Neural cell (in vitro differentiated cells): Measurements from ENCODE around the gene MLLT1. TPM values are rescaled to one million over a fixed set of nuclear protein-coding genes. Genes with fewer than 3 reads are reported as not detected.

ENCODE experiments used
- H2AFZ ChIP-seq: fragments of 200-600, 300-800 bp; sonication (generic), shearing (Covaris generic); 2 replicates; pipeline ENCODE4 v1.6.0; 2014; ENCODE audit warnings: low read depth, mild to moderate bottlenecking, antibody characterized with exemption, low read length, moderate library complexity
- H3F3A ChIP-seq: fragments of 200-600 bp; shearing (Covaris generic); 2 replicates; pipeline ENCODE4 v1.6.1; 2016; ENCODE audit warnings: mild to moderate bottlenecking, moderate library complexity, mixed read lengths, antibody characterized with exemption, low read length; ENCODE audit not compliant: insufficient read depth, poor library complexity, severe bottlenecking
- H3K27ac ChIP-seq: fragments of 200-600, 300-800 bp; sonication (generic), shearing (Covaris generic); 2 replicates; pipeline ENCODE4 v1.5.1; 2014; ENCODE audit warnings: mild to moderate bottlenecking, low read length, moderate library complexity
- H3K27me3 ChIP-seq: fragments of 300-800, 200-600 bp; sonication (generic), shearing (Covaris generic); 2 replicates; pipeline ENCODE4 v1.6.0; 2014; ENCODE audit warnings: mild to moderate bottlenecking, low read depth, low read length, moderate library complexity; ENCODE audit not compliant: insufficient read depth
- H3K36me3 ChIP-seq: fragments of 300-800, 200-600 bp; sonication (generic), shearing (Covaris generic); 2 replicates; pipeline ENCODE4 v1.5.1; 2014; ENCODE audit warnings: mild to moderate bottlenecking, antibody characterized with exemption, low read length, moderate library complexity; ENCODE audit not compliant: insufficient read depth
- H3K4me2 ChIP-seq: fragments of 300-800, 200-600 bp; sonication (generic), shearing (Covaris generic); 2 replicates; pipeline ENCODE4 v1.6.0; 2014; ENCODE audit warnings: mild to moderate bottlenecking, low read length
- H3K4me3 ChIP-seq: fragments of 300-800, 200-600 bp; sonication (generic), shearing (Covaris generic); 2 replicates; pipeline ENCODE4 v1.5.1; 2014; ENCODE audit warnings: mild to moderate bottlenecking, low read length, moderate library complexity
- H3K79me2 ChIP-seq: fragments of 200-600 bp; shearing (Covaris generic); replicated peaks from 2 replicates; pipeline ENCODE4 v1.6.0; 2014; ENCODE audit warnings: mild to moderate bottlenecking, low read length, moderate library complexity; ENCODE audit not compliant: insufficient read depth
- H3K9ac ChIP-seq: fragments of 300-800, 200-600 bp; sonication (generic), shearing (Covaris generic); 2 replicates; pipeline ENCODE4 v1.6.1; 2016; ENCODE audit warnings: mild to moderate bottlenecking, low read length, mixed read lengths
- H3K9me2 ChIP-seq: fragments of 200-600 bp; shearing (Covaris generic); 2 replicates; pipeline ENCODE4 v1.6.1; 2016; ENCODE audit warnings: mild to moderate bottlenecking, low read length, mixed read lengths; ENCODE audit not compliant: insufficient read depth
- H3K9me3 ChIP-seq: fragments of 200-600, 300-800 bp; sonication (generic), shearing (Covaris generic); 2 replicates; pipeline ENCODE4 v1.6.1; 2016; ENCODE audit warnings: mild to moderate bottlenecking, mixed run types, low read length, moderate library complexity, mixed read lengths
- H4K20me1 ChIP-seq: fragments of 200-600 bp; shearing (Covaris generic); 2 replicates; pipeline ENCODE4 v1.6.1; 2016; ENCODE audit warnings: mild to moderate bottlenecking, mixed run types; ENCODE audit not compliant: insufficient read depth
- CTCF ChIP-seq: fragments of 450-650 bp; IDR thresholded peaks from 2 replicates; pipeline ENCODE4 v1.5.1; 2014; ENCODE audit warnings: antibody characterized with exemption, mild to moderate bottlenecking, moderate library complexity; ENCODE audit not compliant: poor library complexity, severe bottlenecking
- EP300 ChIP-seq: fragments of 450-650 bp; conservative IDR thresholded peaks from 2 replicates; pipeline ENCODE4 v1.6.1; 2014; ENCODE audit warnings: antibody characterized with exemption, mild to moderate bottlenecking, moderate library complexity; ENCODE audit not compliant: poor library complexity, severe bottlenecking
- EZH2 ChIP-seq: fragments of 200-600, 300-800 bp; shearing (Covaris generic), sonication (generic); IDR thresholded peaks from 2 replicates; pipeline ENCODE4 v1.6.1; 2014; ENCODE audit warnings: antibody characterized with exemption, low read length, borderline replicate concordance, mild to moderate bottlenecking; ENCODE audit not compliant: insufficient read depth, poor library complexity, severe bottlenecking
- MXI1 ChIP-seq: fragments of 450-650 bp; conservative IDR thresholded peaks from 2 replicates; pipeline ENCODE4 v1.6.1; 2014; ENCODE audit warnings: antibody characterized with exemption, mild to moderate bottlenecking; ENCODE audit not compliant: poor library complexity, severe bottlenecking
- POLR2AphosphoS5 ChIP-seq: IDR thresholded peaks from 2 replicates; pipeline ENCODE4 v1.6.1; 2012
- RAD21 ChIP-seq: fragments of 450-650 bp; conservative IDR thresholded peaks from 2 replicates; pipeline ENCODE4 v1.6.1; 2014; ENCODE audit warnings: antibody characterized with exemption, mild to moderate bottlenecking, moderate library complexity
- REST ChIP-seq: IDR thresholded peaks from 2 replicates; pipeline ENCODE4 v1.6.1; 2012; ENCODE audit warnings: borderline replicate concordance
- SMC3 ChIP-seq: fragments of 450-650 bp; conservative IDR thresholded peaks from 2 replicates; pipeline ENCODE4 v1.6.1; 2014; ENCODE audit warnings: antibody characterized with exemption, mild to moderate bottlenecking, moderate library complexity; ENCODE audit not compliant: poor library complexity
- TAF1 ChIP-seq: IDR thresholded peaks from 2 replicates; pipeline ENCODE4 v1.6.1; 2012; ENCODE audit warnings: low read depth
- polyA plus RNA-seq: library from polyadenylated mRNA; depleted of rRNA; stranded (reverse); fragments of >200 nt; gene quantifications from 2 replicates; pipeline ENCODE4 v1.2.3, GENCODE V29; 2014
- small RNA-seq, 3 experiments: library from RNA; depleted of rRNA; stranded (forward); fragments of <200 nt; gene quantifications; one replicate each; pipeline ENCODE3, GENCODE V24; 2012

MLLT1 gene
- polyA plus RNA-seq, 1 donor from 2014 or later: 34.0 TPM

GRCh38 chr19:6161271-6161850, 118.4 kb downstream of the MLLT1 start:
- Histone ChIP-seq H3F3A (no peaks in the 10 kb centered on the region), H3K4me2 (no peak overlapping the region), H3K36me3 (no peaks in the 10 kb centered on the region), H3K79me2 (no peaks in the 10 kb centered on the region), H3K27me3 (no peaks in the 10 kb centered on the region), H3K4me3 (no peak overlapping the region), H3K9ac (no peak overlapping the region), H3K9me3 (peaks cover 3% of the 10 kb centered on the region), H2AFZ (no peak overlapping the region), H3K9me2 (no peaks in the 10 kb centered on the region), H4K20me1 (no peaks in the 10 kb centered on the region), H3K27ac (no peak overlapping the region)
- TF ChIP-seq TAF1: no peak
- TF ChIP-seq EP300: no peak
- no peak for TF ChIP-seq REST
- no peak for TF ChIP-seq MXI1
- no peak for TF ChIP-seq CTCF
- no peak for TF ChIP-seq EZH2
- no peak for TF ChIP-seq POLR2AphosphoS5
- no peak for TF ChIP-seq SMC3
- TF ChIP-seq RAD21: no peak

Small RNA genes lying within 50 kb of the gene (small RNA-seq; reads per million reads assigned to genes)
- gene AC011471.1: 0 reads per million in 3 experiments

Other genes with a start within 250 kb of the MLLT1 start
- gene RFX2, start 169.5 kb downstream of the MLLT1 start, polyA plus RNA-seq: 0.69 and 5.8 TPM in 2 replicates
- gene ACSBG2, start 144.3 kb downstream of the MLLT1 start, polyA plus RNA-seq: not detected in 2 replicates
- 0.62 TPM in 1 of 2 replicates, not detected in the other for gene ACER1, start 53.6 kb upstream of the MLLT1 start, polyA plus RNA-seq
- gene CLPP, start 81.6 kb upstream of the MLLT1 start, polyA plus RNA-seq: 79.9 and 97.8 TPM in 2 replicates
- 154 and 179 TPM in 2 replicates for gene ALKBH7, start 92.8 kb upstream of the MLLT1 start, polyA plus RNA-seq
- 1.5 and 2.4 TPM in 2 replicates for gene PSPN, start 96.0 kb upstream of the MLLT1 start, polyA plus RNA-seq
- 53.9 and 69.2 TPM in 2 replicates for gene GTF2F1, start 113.2 kb upstream of the MLLT1 start, polyA plus RNA-seq
- 33.3 and 40.3 TPM in 2 replicates for gene KHSRP, start 144.8 kb upstream of the MLLT1 start, polyA plus RNA-seq
- gene SLC25A41, start 153.8 kb upstream of the MLLT1 start, polyA plus RNA-seq: 3.8 and 4.2 TPM in 2 replicates
- gene SLC25A23, start 179.8 kb upstream of the MLLT1 start, polyA plus RNA-seq: 36.3 and 47.2 TPM in 2 replicates
- 0.43 TPM in 1 of 2 replicates, not detected in the other for gene CRB3, start 184.3 kb upstream of the MLLT1 start, polyA plus RNA-seq
- gene DENND1C, start 201.8 kb upstream of the MLLT1 start, polyA plus RNA-seq: 0.17 TPM in 1 of 2 replicates, not detected in the other
- 17.8 and 25.9 TPM in 2 replicates for gene TUBB4A, start 222.3 kb upstream of the MLLT1 start, polyA plus RNA-seq